ENCODE measurements around the gene HOXB5. TPM values are rescaled to one million over a fixed set of nuclear protein-coding genes. Genes with fewer than 3 reads are reported as not detected.

Gene HOXB5
- total RNA-seq, 1 experiment from 2014 or later = 0.95 TPM

GRCh38 chr17:48553826-48554225, 39.8 kb downstream of the HOXB5 start:
- no TSS peak for BruUV-seq (replicated peaks)
- DNase-seq = no peak

GRCh38 chr17:48553190-48553547, 40.4 kb downstream of the HOXB5 start:
- Histone ChIP-seq H3K9me2 (replicated peaks; ENCODE audit: low read length) (no peaks in the 10 kb centered on the region), H3K9me3 (ENCODE audit: low read length) (no peaks in the 10 kb centered on the region), H3K4me3 (ENCODE audit: low read length) (no peak overlapping the region), H4K20me1 (ENCODE audit: low read length) (no peaks in the 10 kb centered on the region), H3K79me2 (ENCODE audit: low read length) (no peaks in the 10 kb centered on the region; the same call in 1 of the 2 replicates), H3K4me1 (ENCODE audit: insufficient read depth, low read length) (peaks cover 25% of the 10 kb centered on the region), H3K36me3 (ENCODE audit: low read depth, low read length) (no peaks in the 10 kb centered on the region), H3K27ac (ENCODE audit: low read length) (no peak overlapping the region), H2AFZ (ENCODE audit: low read length) (no peak overlapping the region), H3K27me3 (ENCODE audit: low read length) (no peaks in the 10 kb centered on the region), H3K9ac (ENCODE audit: low read length) (no peak overlapping the region), H3K4me2 (ENCODE audit: low read length) (no peak overlapping the region), H3F3A (ENCODE audit: low read length, unreplicated experiment) (no peaks in the 10 kb centered on the region)
- TF ChIP-seq CTCF (conservative IDR thresholded peaks at IDR 0.05; ENCODE audit: low read depth, low read length) (no peak), EZH2phosphoT487 (IDR thresholded peaks at IDR 0.05; ENCODE audit: borderline replicate concordance, low read length) (no peak), EZH2 (IDR thresholded peaks at IDR 0.05; ENCODE audit: low read length, unreplicated experiment) (no peak)
- POLR2A ChIA-PET (ENCODE audit: unreplicated experiment) = no interaction called here
- no TSS peak for BruUV-seq (replicated peaks)
- no peak for ATAC-seq
- CTCF ChIA-PET = no interaction called here
- intact Hi-C loops (cut with micrococcal nuclease) = no loop called here
- no peak for DNase-seq

More at GRCh38 chr17:48553826-48554225, 39.8 kb downstream of the HOXB5 start:
- POLR2A ChIA-PET (ENCODE audit: unreplicated experiment) = no interaction called here
- Histone ChIP-seq H3K36me3 (ENCODE audit: low read depth, low read length) (no peaks in the 10 kb centered on the region), H3K79me2 (ENCODE audit: low read length) (no peaks in the 10 kb centered on the region; the same call in 1 of the 2 replicates), H3K4me2 (ENCODE audit: low read length) (no peak overlapping the region), H3K4me1 (ENCODE audit: insufficient read depth, low read length) (peaks cover 25% of the 10 kb centered on the region), H3K27me3 (ENCODE audit: low read length) (no peaks in the 10 kb centered on the region), H3K4me3 (ENCODE audit: low read length) (no peak overlapping the region), H3K9ac (ENCODE audit: low read length) (no peak overlapping the region), H3K9me2 (replicated peaks; ENCODE audit: low read length) (no peaks in the 10 kb centered on the region), H3F3A (ENCODE audit: low read length, unreplicated experiment) (no peaks in the 10 kb centered on the region), H2AFZ (ENCODE audit: low read length) (no peak overlapping the region), H4K20me1 (ENCODE audit: low read length) (no peaks in the 10 kb centered on the region), H3K27ac (ENCODE audit: low read length) (no peak overlapping the region), H3K9me3 (ENCODE audit: low read length) (no peaks in the 10 kb centered on the region)
- no peak for TF ChIP-seq EZH2phosphoT487 (IDR thresholded peaks at IDR 0.05; ENCODE audit: borderline replicate concordance, low read length)
- TF ChIP-seq CTCF (conservative IDR thresholded peaks at IDR 0.05; ENCODE audit: low read depth, low read length) = no peak
- no peak for TF ChIP-seq EZH2 (IDR thresholded peaks at IDR 0.05; ENCODE audit: low read length, unreplicated experiment)
- ATAC-seq = no peak
- CTCF ChIA-PET = no interaction called here
- intact Hi-C loops (cut with micrococcal nuclease) = no loop called here

- no peaks in the 10 kb centered on the region for H3K9me3 ChIP-seq (ENCODE audit: low read length)
- no peak overlapping the region for H3K4me2 ChIP-seq (ENCODE audit: low read length)
- H3K36me3 ChIP-seq (ENCODE audit: low read depth, low read length) = no peaks in the 10 kb centered on the region
- no peak overlapping the region for H3K4me3 ChIP-seq (ENCODE audit: low read length)
- no peak for TF ChIP-seq EZH2phosphoT487 (IDR thresholded peaks at IDR 0.05; ENCODE audit: borderline replicate concordance, low read length)
- no peak for TF ChIP-seq CTCF (conservative IDR thresholded peaks at IDR 0.05; ENCODE audit: low read depth, low read length)
- no peak for TF ChIP-seq EZH2 (IDR thresholded peaks at IDR 0.05; ENCODE audit: low read length, unreplicated experiment)
- DNase-seq (no peak), ATAC-seq (no peak)
- H2AFZ ChIP-seq (ENCODE audit: low read length) = no peak overlapping the region
- CTCF ChIA-PET = interaction anchor here (0.8 kb wide), 1 partner anchor 202 kb away, joined by 8 read pairs; no protein-coding TSS in a partner anchor
- H4K20me1 ChIP-seq (ENCODE audit: low read length) = no peaks in the 10 kb centered on the region
- BruUV-seq (replicated peaks) = no TSS peak
- no peaks in the 10 kb centered on the region for H3K27me3 ChIP-seq (ENCODE audit: low read length)
- H3K79me2 ChIP-seq (ENCODE audit: low read length) = no peaks in the 10 kb centered on the region; the same call in 1 of the 2 replicates
- H3F3A ChIP-seq (ENCODE audit: low read length, unreplicated experiment) = no peaks in the 10 kb centered on the region
- no peak overlapping the region for H3K9ac ChIP-seq (ENCODE audit: low read length)
- intact Hi-C loops (cut with micrococcal nuclease) = no loop called here
- peaks cover 25% of the 10 kb centered on the region for H3K4me1 ChIP-seq (ENCODE audit: insufficient read depth, low read length)
- POLR2A ChIA-PET (ENCODE audit: unreplicated experiment) = no interaction called here
- H3K9me2 ChIP-seq (replicated peaks; ENCODE audit: low read length) = no peaks in the 10 kb centered on the region
- no peak overlapping the region for H3K27ac ChIP-seq (ENCODE audit: low read length)
Observed at GRCh38 chr17:48552466-48553189, 41.0 kb downstream of the HOXB5 start.

Data from PC-3 (cell line).